Aorta (tissue), 5 donors: ENCODE measurements around the gene SIGLEC8. TPM values are rescaled to one million over a fixed set of nuclear protein-coding genes. Genes with fewer than 3 reads are reported as not detected.

Source experiments
- ATAC-seq: fragments of 200-7000 bp; cut with Tn5 transposase; one replicate; pipeline ENCODE4 v1.9.1; 2022; ENCODE audit warnings: moderate library complexity; ENCODE audit not compliant: low FRiP score
- DNase-seq, 2 donors: peaks; one replicate each; pipeline ENCODE4 v3.0.0-alpha.2; 2020
- H3K27ac ChIP-seq, 2 donors: one replicate each; pipeline ENCODE4 v1.5.1; 2013; ENCODE audit warnings: low read length in 2 of 2, mild to moderate bottlenecking in 2 of 2, moderate library complexity in 2 of 2, control low read depth in 1 of 2, inconsistent platforms in 1 of 2, low read depth in 1 of 2
- H3K27me3 ChIP-seq, 2 donors: one replicate each; pipeline ENCODE4 v1.6.1; 2013; ENCODE audit warnings: control low read depth in 1 of 2, low read length in 1 of 2, mild to moderate bottlenecking in 1 of 2, moderate library complexity in 1 of 2; ENCODE audit not compliant: insufficient read depth in 2 of 2, control insufficient read depth in 1 of 2
- H3K36me3 ChIP-seq, 2 donors: one replicate each; pipeline ENCODE4 v1.6.1; 2013; ENCODE audit warnings: control low read depth in 1 of 2, low read length in 1 of 2, mild to moderate bottlenecking in 1 of 2; ENCODE audit not compliant: insufficient read depth in 2 of 2, control insufficient read depth in 1 of 2
- H3K4me1 ChIP-seq, 2 donors: one replicate each; pipeline ENCODE4 v1.6.1; 2013; ENCODE audit warnings: low read length in 2 of 2, control low read depth in 1 of 2, mild to moderate bottlenecking in 1 of 2, moderate library complexity in 1 of 2; ENCODE audit not compliant: insufficient read depth in 2 of 2, control insufficient read depth in 1 of 2
- H3K4me3 ChIP-seq, 2 donors: one replicate each; pipeline ENCODE4 v1.5.1; 2013; ENCODE audit warnings: low read length in 2 of 2, control low read depth in 1 of 2, mild to moderate bottlenecking in 1 of 2
- H3K9me3 ChIP-seq: one replicate; pipeline ENCODE4 v1.6.1; 2013; ENCODE audit warnings: mild to moderate bottlenecking, low read length; ENCODE audit not compliant: control insufficient read depth
- WGBS, 2 donors: extraction: QIAGEN DNeasy Blood & Tissue Kit; methylation state at CpG; one replicate each; pipeline ENCODE4 v1.1.7; 2013; 5-methylcytosine and 5-hydroxymethylcytosine counted together
- intact Hi-C, 2 donors: fragments of 100-400 bp; cut with DNase I; formaldehyde crosslinking; loops; one replicate each; pipeline versions ENCODE4 v1.14.2 to v1.15.0; 2022
- polyA plus RNA-seq, 2 donors: library from polyadenylated mRNA; stranded (reverse); fragments of 200-250 nt; gene quantifications; one replicate each; pipeline ENCODE4 v1.2.3, GENCODE V29; 2013
- total RNA-seq, 2 donors: library from RNA; stranded (reverse); fragmentation: NEBNext Ultra II Directional; extraction: Animal tissue kit (Norgen Biotek cat#: 25700); gene quantifications; one replicate each; pipeline ENCODE4 v1.2.1, GENCODE V29; 2021
- donor health status: healthy with polysubstance abuse.
- donor health status: Bipolar disorder and iron deficiency.
- donor health status: DM: no; HTN: no; CAD: no.
- donor health status: DM: no; HTN: no; CAD: no.
- donor health status: DM: yes; HTN: yes; CAD: no.

The SIGLEC8 gene
- total and polyA plus RNA-seq, 4 donors = 0.15 to 1.1 (median 0.42) TPM

- ATAC-seq = no peak
- no peaks in the 10 kb centered on the region for H3K4me1 ChIP-seq
- no peaks in the 10 kb centered on the region for H3K36me3 ChIP-seq
- H3K4me3 ChIP-seq = no peak within 1 kb of the TSS
- intact Hi-C loops = no loop called here
- no peak within 1 kb of the TSS for H3K27ac ChIP-seq
- DNase-seq = no peak
- no peaks in the 10 kb centered on the region for H3K9me3 ChIP-seq
- 57 to 62% methylated on average over 16 to 17 of the region's 17 CpGs for WGBS, 2 donors
- no peaks in the 10 kb centered on the region for H3K27me3 ChIP-seq
Observed at GRCh38 chr19:51478381-51479234, 20.4 kb upstream of the SIGLEC8 start, which contains the start of gene CEACAM18. Gene CEACAM18 (plus strand): TSS chr19:51478539.

- ATAC-seq = no peak
- H3K36me3 ChIP-seq = no peaks in the 10 kb centered on the region
- 56 to 59% methylated on average over 5 of the region's 5 CpGs for WGBS, 2 donors
Observed at GRCh38 chr19:51477344-51477743, 19.1 kb upstream of the SIGLEC8 start.

GRCh38 chr19:51476164-51476563, 17.9 kb upstream of the SIGLEC8 start:
- Histone ChIP-seq H3K4me3 (no peak overlapping the region), H3K27ac (no peak overlapping the region), H3K27me3 (no peaks in the 10 kb centered on the region), H3K9me3 (no peaks in the 10 kb centered on the region), H3K4me1 (no peaks in the 10 kb centered on the region), H3K36me3 (no peaks in the 10 kb centered on the region)
- WGBS, 2 donors = 92 to 94% methylated on average over 3 of the region's 3 CpGs
- DNase-seq = no peak
- intact Hi-C loops = no loop called here
- ATAC-seq = no peak

More at GRCh38 chr19:51477344-51477743, 19.1 kb upstream of the SIGLEC8 start:
- DNase-seq = no peak
- H3K27me3 ChIP-seq = no peaks in the 10 kb centered on the region
- H3K9me3 ChIP-seq = no peaks in the 10 kb centered on the region
- intact Hi-C loops = no loop called here
- H3K27ac ChIP-seq = no peak overlapping the region
- H3K4me3 ChIP-seq = no peak overlapping the region
- H3K4me1 ChIP-seq = no peaks in the 10 kb centered on the region

GRCh38 chr19:51473009-51473707, 14.9 kb upstream of the SIGLEC8 start:
- H3K4me1 ChIP-seq = no peaks in the 10 kb centered on the region
- WGBS, 2 donors = 28 to 32% methylated on average over 7 of the region's 7 CpGs

GRCh38 chr19:51472607-51473006, 14.4 kb upstream of the SIGLEC8 start:
- DNase-seq = no peak
- Histone ChIP-seq H3K27me3 (no peaks in the 10 kb centered on the region), H3K36me3 (no peaks in the 10 kb centered on the region), H3K4me3 (no peak overlapping the region), H3K27ac (no peak overlapping the region), H3K4me1 (no peaks in the 10 kb centered on the region), H3K9me3 (no peaks in the 10 kb centered on the region)
- WGBS, 2 donors = 12 to 15% methylated on average over 4 of the region's 4 CpGs
- ATAC-seq = no peak
- intact Hi-C loops = loop anchor here (2.0 to 5.0 kb wide), 3 partner anchors 184 to 306 kb away; no protein-coding TSS in a partner anchor

More at GRCh38 chr19:51473009-51473707, 14.9 kb upstream of the SIGLEC8 start:
- Histone ChIP-seq H3K36me3 (no peaks in the 10 kb centered on the region), H3K27ac (no peak overlapping the region), H3K4me3 (no peak overlapping the region), H3K9me3 (no peaks in the 10 kb centered on the region), H3K27me3 (no peaks in the 10 kb centered on the region)
- DNase-seq (peak; percentile 76 to 84), ATAC-seq (peak; percentile 67)
- intact Hi-C loops = loop anchor here (2.0 to 5.0 kb wide), 3 partner anchors 184 to 306 kb away; no protein-coding TSS in a partner anchor

- Histone ChIP-seq H3K36me3 (no peaks in the 10 kb centered on the region), H3K27me3 (no peaks in the 10 kb centered on the region), H3K4me3 (no peak overlapping the region), H3K4me1 (no peaks in the 10 kb centered on the region), H3K9me3 (no peaks in the 10 kb centered on the region), H3K27ac (no peak overlapping the region)
- DNase-seq (no peak), ATAC-seq (no peak)
- intact Hi-C loops = loop anchor here in 1 of 2 donors (5.0 kb wide), 1 partner anchor 186 kb away; no protein-coding TSS in a partner anchor
- WGBS, 2 donors = 57 to 62% methylated on average over 1 of the region's 1 CpG
Observed at GRCh38 chr19:51471527-51471926, 13.3 kb upstream of the SIGLEC8 start.

GRCh38 chr19:51470966-51471365, 12.7 kb upstream of the SIGLEC8 start:
- no peak for ATAC-seq
- no peak overlapping the region for H3K4me3 ChIP-seq
- no peaks in the 10 kb centered on the region for H3K4me1 ChIP-seq
- H3K27me3 ChIP-seq = no peaks in the 10 kb centered on the region
- H3K36me3 ChIP-seq = no peaks in the 10 kb centered on the region
- no peak for DNase-seq
- no peak overlapping the region for H3K27ac ChIP-seq
- WGBS, 2 donors = 74 to 83% methylated on average over 9 of the region's 9 CpGs
- no peaks in the 10 kb centered on the region for H3K9me3 ChIP-seq
- intact Hi-C loops = loop anchor here in 1 of 2 donors (5.0 kb wide), 1 partner anchor 186 kb away; no protein-coding TSS in a partner anchor

- no peak overlapping the region for H3K4me3 ChIP-seq
- ATAC-seq = no peak
- WGBS, 2 donors = 47 to 67% methylated on average over 1 of the region's 1 CpG
- H3K4me1 ChIP-seq = no peaks in the 10 kb centered on the region
- no peaks in the 10 kb centered on the region for H3K36me3 ChIP-seq
- H3K27me3 ChIP-seq = no peaks in the 10 kb centered on the region
- H3K9me3 ChIP-seq = no peaks in the 10 kb centered on the region
- DNase-seq = no peak
- no peak overlapping the region for H3K27ac ChIP-seq
- intact Hi-C loops = loop anchor here in 1 of 2 donors (5.0 kb wide), 1 partner anchor 188 kb away; no protein-coding TSS in a partner anchor
Observed at GRCh38 chr19:51469629-51470028, 11.4 kb upstream of the SIGLEC8 start.
